ENCODE data around the gene DVL1. TPM values are rescaled to one million over a fixed set of nuclear protein-coding genes. Genes with fewer than 3 reads are reported as not detected.

DVL1 gene
- polyA plus RNA-seq, 1 donor, result 45.4 TPM

DNA sequence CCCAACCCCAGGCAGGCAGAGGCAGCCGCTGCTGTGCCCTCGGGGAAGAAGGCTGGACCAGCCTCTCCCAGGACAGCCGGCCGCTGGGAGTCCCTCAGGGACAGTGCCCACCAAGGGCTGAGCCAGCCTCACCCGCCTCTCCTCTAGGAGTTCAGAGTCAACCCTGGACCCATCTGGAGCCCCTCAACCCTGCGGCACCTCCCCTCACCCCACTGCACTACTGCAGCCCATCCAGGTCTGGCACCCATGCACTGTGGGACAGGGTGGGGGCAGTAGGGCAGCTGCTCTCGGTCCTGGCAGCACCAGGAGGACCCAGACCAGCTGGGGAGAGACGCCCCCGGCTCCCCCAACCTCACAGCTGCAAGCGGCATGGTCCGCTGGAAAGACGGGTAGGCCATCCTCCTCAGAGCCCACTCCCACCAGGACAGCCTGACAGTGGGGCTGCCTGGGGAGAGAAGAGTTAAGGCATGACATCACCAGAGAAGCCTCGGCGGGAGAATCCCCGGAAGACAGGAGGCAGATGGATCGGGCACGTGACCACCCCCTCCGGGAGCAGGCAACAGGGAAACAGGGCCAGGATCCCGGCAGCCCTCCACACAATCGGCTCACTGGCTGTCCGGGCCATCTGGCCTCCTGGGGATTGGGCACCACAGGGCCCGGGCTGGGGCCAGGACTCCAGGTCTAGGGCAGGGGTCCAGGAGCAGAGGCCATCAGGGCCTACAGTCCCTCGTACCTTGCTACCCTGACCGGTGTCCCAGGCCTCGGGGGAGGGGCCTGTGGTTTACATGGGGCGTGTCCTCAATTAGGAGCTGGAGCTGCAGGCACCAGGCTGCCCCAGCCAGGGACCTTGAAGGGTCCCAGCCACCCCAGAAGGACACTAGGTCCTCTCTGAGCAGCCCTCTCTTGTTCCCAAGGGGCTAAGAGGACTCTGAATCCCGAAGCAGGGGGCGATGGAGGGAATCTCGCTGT is 44.6 kb downstream of the DVL1 start:
- DNase-seq, result peak; percentile 78 to 89
- Histone ChIP-seq H3K9me3 (ENCODE audit: control insufficient read depth, low read depth, low read length) (peaks cover 3% of the 10 kb centered on the region), H3K36me3 (ENCODE audit: control insufficient read depth, insufficient read depth, low read length) (peaks cover 2% of the 10 kb centered on the region), H3K27ac (ENCODE audit: low read length) (peak overlapping the region; percentile 90), H3K4me1 (ENCODE audit: control insufficient read depth, insufficient read depth, low read length) (peaks cover 34% of the 10 kb centered on the region), H3K27me3 (ENCODE audit: control insufficient read depth, insufficient read depth, low read length) (no peaks in the 10 kb centered on the region), H3K4me3 (ENCODE audit: low read length) (peak overlapping the region; percentile 41)
- WGBS (ENCODE audit: insufficient coverage, low lambda C conversion rate), result no CpG with 5 or more reads among the region's 29 CpGs

DNA sequence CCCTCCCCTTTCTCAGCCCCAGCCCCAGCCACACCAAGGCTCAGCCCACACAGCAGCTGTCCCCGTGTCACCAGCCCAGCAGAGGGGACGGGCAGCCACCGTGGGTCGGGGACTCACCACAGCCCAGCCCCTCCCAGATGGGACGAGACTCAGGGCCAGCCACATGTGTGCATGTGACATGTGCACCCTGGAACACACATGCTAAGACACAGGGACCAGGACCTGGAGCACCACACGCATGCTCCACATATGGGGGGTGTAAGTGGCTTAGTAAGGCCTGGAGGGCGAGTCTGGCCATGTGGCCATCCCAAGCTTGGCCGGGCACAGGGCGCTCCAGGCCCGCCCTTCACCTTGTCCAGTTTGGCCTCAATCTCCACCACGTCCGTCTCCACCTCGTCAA is 45.5 kb downstream of the DVL1 start:
- Histone ChIP-seq H3K27ac (ENCODE audit: low read length) (no peak overlapping the region), H3K27me3 (ENCODE audit: control insufficient read depth, insufficient read depth, low read length) (no peaks in the 10 kb centered on the region), H3K9me3 (ENCODE audit: control insufficient read depth, low read depth, low read length) (no peaks in the 10 kb centered on the region), H3K4me1 (ENCODE audit: control insufficient read depth, insufficient read depth, low read length) (peaks cover 34% of the 10 kb centered on the region), H3K36me3 (ENCODE audit: control insufficient read depth, insufficient read depth, low read length) (peaks cover 5% of the 10 kb centered on the region), H3K4me3 (ENCODE audit: low read length) (no peak overlapping the region)
- no CpG with 5 or more reads among the region's 13 CpGs for WGBS (ENCODE audit: insufficient coverage, low lambda C conversion rate)
- DNase-seq, result no peak

DNA sequence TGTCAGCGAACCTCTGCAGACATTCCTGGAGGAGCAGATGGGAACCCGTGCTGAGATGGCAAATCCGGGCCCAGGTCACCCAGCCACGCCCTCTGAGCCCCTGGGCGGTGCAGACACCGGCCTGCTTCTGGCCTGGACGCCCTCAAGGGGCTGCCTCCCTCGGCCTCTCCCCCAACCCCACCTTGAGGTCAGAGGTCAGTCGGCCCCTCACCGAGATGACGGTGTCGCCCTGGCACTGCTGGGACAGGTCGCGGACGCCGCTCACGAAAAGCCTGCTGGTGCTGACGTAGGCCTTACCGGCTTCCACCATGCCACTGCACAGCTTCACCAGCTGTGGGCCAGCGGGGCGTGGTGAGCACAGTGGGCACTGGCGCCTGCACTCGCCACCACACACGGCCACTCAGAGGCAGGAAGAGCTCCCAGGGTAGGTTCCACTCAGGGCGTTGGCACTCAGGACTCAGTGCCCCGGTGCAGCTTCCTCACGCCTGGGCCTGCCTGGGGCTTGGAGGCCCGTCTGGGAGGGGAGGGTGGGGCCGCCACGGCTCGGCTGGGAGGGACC is 46.2 kb downstream of the DVL1 start:
- WGBS (ENCODE audit: insufficient coverage, low lambda C conversion rate), result no CpG with 5 or more reads among the region's 31 CpGs
- no peak for DNase-seq
- Histone ChIP-seq H3K27ac (ENCODE audit: low read length) (no peak overlapping the region), H3K9me3 (ENCODE audit: control insufficient read depth, low read depth, low read length) (no peaks in the 10 kb centered on the region), H3K4me3 (ENCODE audit: low read length) (no peak overlapping the region), H3K4me1 (ENCODE audit: control insufficient read depth, insufficient read depth, low read length) (peaks cover 34% of the 10 kb centered on the region), H3K36me3 (ENCODE audit: control insufficient read depth, insufficient read depth, low read length) (peaks cover 6% of the 10 kb centered on the region), H3K27me3 (ENCODE audit: control insufficient read depth, insufficient read depth, low read length) (no peaks in the 10 kb centered on the region)

DNA sequence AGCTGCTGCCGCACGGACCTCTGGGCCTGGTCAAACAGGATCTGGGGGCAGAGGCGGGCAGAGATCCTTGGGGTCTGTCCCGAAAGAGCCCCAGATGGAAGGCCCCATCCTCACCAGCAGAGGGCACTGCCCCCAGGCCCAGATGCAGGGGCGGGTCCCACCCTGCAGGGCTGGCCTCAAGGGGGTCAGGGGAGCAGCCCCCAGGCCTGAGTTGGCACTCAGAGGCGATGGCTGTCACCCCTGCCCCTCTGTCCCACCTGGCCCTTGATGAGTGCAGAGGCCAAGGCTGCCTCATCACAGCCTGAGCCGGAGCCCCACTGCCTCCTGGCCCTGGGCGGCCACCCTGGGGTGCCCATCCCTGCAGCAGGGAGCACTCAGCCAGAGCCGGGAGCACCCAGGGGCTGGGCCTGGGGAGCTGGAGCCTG is 47.2 kb downstream of the DVL1 start:
- H3K36me3 ChIP-seq (ENCODE audit: control insufficient read depth, insufficient read depth, low read length), result peaks cover 11% of the 10 kb centered on the region
- WGBS (ENCODE audit: insufficient coverage, low lambda C conversion rate), result no CpG with 5 or more reads among the region's 9 CpGs

DNA sequence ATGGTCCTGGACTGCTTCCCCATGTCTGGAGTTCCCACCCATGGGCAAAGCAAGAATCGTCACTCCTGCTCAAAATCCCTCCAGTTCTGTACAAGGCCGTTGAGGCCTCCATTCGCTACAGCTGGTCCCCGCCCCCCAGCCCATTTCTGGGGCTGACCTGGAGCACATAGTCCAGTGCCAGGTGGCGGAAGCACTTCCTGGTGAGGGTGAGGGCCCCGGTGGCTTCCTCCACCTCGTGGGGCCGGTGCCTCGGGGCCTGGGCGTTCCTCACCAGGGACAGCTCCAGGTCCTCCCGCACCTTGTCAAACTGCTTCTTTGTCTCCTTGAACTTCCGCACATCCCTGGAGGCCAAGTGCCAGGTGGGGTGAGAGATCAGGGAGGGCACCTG is 48.9 kb downstream of the DVL1 start:
- no peak for DNase-seq
- peaks cover 25% of the 10 kb centered on the region for H3K36me3 ChIP-seq (ENCODE audit: control insufficient read depth, insufficient read depth, low read length)
- H3K4me3 ChIP-seq (ENCODE audit: low read length), result no peak overlapping the region
- no peaks in the 10 kb centered on the region for H3K27me3 ChIP-seq (ENCODE audit: control insufficient read depth, insufficient read depth, low read length)
- peaks cover 6% of the 10 kb centered on the region for H3K9me3 ChIP-seq (ENCODE audit: control insufficient read depth, low read depth, low read length)
- no peak overlapping the region for H3K27ac ChIP-seq (ENCODE audit: low read length)
- WGBS (ENCODE audit: insufficient coverage, low lambda C conversion rate), result no CpG with 5 or more reads among the region's 12 CpGs
- peaks cover 20% of the 10 kb centered on the region for H3K4me1 ChIP-seq (ENCODE audit: control insufficient read depth, insufficient read depth, low read length)

More for the DNA sequence above, 47.2 kb downstream of the DVL1 start:
- Histone ChIP-seq H3K27ac (ENCODE audit: low read length) (no peak overlapping the region), H3K4me1 (ENCODE audit: control insufficient read depth, insufficient read depth, low read length) (peaks cover 34% of the 10 kb centered on the region), H3K4me3 (ENCODE audit: low read length) (no peak overlapping the region), H3K27me3 (ENCODE audit: control insufficient read depth, insufficient read depth, low read length) (no peaks in the 10 kb centered on the region), H3K9me3 (ENCODE audit: control insufficient read depth, low read depth, low read length) (no peaks in the 10 kb centered on the region)
- no peak for DNase-seq

DNA sequence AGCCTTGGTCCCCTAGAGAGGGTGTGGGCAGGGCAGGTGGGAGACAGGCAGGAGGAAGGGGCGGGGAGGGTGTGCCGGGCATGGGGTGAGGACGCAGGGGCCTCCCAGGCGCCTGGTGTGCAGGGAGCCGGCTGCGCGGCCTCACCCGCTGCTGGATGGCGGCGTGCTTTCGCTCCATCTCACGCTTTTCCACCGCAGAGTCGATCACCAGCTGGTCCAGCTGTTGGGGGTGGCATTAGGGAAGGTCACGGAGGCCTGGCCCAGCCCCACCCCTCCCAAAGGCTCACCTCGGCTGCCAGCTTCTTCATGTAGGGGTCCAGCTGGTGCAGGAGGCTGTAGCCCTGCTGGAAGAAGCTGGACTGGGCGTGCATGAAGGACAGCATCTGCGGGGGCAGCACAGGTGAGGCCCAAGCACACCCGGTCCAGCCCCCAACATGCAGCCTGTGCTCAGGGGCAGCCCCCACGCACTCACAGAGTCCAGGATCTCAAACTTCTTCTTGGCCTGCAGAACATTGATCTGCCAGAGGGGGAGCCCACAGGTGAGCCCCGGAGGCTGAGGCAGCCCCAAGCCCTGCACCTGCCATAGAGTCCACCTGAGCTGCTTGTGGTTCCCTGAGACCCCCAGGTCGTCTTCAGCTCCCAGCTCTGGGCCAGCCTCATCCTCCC is 49.4 kb downstream of the DVL1 start:
- peaks cover 9% of the 10 kb centered on the region for H3K9me3 ChIP-seq (ENCODE audit: control insufficient read depth, low read depth, low read length)
- H3K27ac ChIP-seq (ENCODE audit: low read length), result no peak overlapping the region
- WGBS (ENCODE audit: insufficient coverage, low lambda C conversion rate), result no CpG with 5 or more reads among the region's 22 CpGs
- H3K4me1 ChIP-seq (ENCODE audit: control insufficient read depth, insufficient read depth, low read length), result peaks cover 15% of the 10 kb centered on the region
- H3K27me3 ChIP-seq (ENCODE audit: control insufficient read depth, insufficient read depth, low read length), result no peaks in the 10 kb centered on the region
- H3K4me3 ChIP-seq (ENCODE audit: low read length), result no peak overlapping the region
- no peak for DNase-seq
- H3K36me3 ChIP-seq (ENCODE audit: control insufficient read depth, insufficient read depth, low read length), result peaks cover 29% of the 10 kb centered on the region

DNA sequence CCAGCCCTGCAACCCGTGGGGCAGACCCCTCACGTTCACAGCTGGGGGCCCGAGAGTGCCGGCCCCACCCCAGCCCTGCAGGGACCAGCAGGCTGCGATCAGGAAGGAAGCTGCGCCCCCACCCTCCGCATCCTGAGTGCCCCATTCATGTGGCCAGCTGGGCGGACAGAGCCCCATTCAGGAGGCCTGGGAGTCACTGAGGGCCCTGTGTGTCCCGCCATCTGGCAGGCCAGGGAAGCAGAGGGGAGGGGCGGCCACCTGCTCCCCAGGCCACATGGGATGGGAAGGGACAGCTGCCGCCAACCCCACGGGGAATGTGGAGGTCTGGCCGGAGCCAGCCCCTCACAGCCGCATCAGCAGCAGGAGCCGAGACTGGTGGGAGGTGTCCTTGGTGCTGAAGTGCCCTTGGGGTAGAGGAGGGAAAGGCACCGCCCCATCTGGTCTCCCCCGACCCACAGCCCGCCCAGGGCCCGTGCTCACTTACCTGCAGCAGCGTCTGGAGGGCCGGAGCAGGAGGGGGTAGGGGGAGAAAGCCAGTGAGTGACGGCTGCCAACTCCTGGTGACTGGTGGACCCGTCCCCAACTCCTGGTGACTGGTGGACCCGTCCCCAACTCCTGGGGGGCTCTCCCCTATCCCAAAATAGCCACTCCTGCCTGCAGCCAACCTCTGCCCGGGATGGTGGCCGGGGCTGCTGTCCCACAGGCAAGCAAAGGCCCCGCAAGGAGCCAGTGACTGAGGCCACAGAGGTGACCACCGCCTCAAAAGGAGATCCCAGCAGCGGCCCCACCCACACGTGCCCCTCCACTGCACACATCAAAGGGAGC is 50.1 kb downstream of the DVL1 start:
- no CpG with 5 or more reads among the region's 30 CpGs for WGBS (ENCODE audit: insufficient coverage, low lambda C conversion rate)
- peaks cover 32% of the 10 kb centered on the region for H3K36me3 ChIP-seq (ENCODE audit: control insufficient read depth, insufficient read depth, low read length)
- peak in 1 of 2 donors; percentile 32 for DNase-seq

DNA sequence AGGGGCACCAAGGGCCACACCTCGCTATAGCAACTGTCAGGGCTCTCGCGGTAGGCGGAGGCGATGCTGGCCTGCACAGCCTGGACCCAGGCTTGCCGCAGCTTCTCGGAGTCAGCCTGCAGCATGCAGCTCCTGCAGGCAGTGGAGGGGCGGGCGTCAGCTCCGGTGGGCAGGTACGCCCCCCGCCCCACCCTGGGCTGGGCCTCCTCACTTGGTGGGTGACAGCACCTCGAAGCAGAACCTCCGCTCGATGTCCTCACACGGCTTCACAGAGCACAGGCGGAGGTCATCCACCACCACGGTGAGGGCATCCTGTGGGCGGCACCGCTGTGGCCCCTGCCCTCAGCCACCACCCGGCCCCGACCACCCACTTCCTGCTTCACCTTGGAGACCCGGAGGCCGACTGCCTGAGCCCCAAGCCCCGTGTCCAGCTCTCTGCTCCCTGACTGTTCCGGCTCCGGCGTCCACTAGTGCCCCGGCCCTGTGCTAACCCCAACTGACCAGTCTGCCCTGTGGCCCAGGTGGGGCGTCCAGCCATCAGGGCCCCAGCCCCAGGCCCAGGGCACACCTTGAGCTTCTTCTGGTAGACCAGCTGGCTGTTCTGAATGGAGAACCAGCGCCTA is 51.3 kb downstream of the DVL1 start:
- DNase-seq, result no peak
- peaks cover 9% of the 10 kb centered on the region for H3K9me3 ChIP-seq (ENCODE audit: control insufficient read depth, low read depth, low read length)
- no CpG with 5 or more reads among the region's 31 CpGs for WGBS (ENCODE audit: insufficient coverage, low lambda C conversion rate)
- H3K4me1 ChIP-seq (ENCODE audit: control insufficient read depth, insufficient read depth, low read length), result no peaks in the 10 kb centered on the region
- H3K36me3 ChIP-seq (ENCODE audit: control insufficient read depth, insufficient read depth, low read length), result peaks cover 32% of the 10 kb centered on the region
- no peak overlapping the region for H3K27ac ChIP-seq (ENCODE audit: low read length)
- no peaks in the 10 kb centered on the region for H3K27me3 ChIP-seq (ENCODE audit: control insufficient read depth, insufficient read depth, low read length)
- no peak overlapping the region for H3K4me3 ChIP-seq (ENCODE audit: low read length)

More for the DNA sequence above, 50.1 kb downstream of the DVL1 start:
- H3K4me1 ChIP-seq (ENCODE audit: control insufficient read depth, insufficient read depth, low read length), result peaks cover 7% of the 10 kb centered on the region
- H3K9me3 ChIP-seq (ENCODE audit: control insufficient read depth, low read depth, low read length), result peaks cover 9% of the 10 kb centered on the region
- H3K27me3 ChIP-seq (ENCODE audit: control insufficient read depth, insufficient read depth, low read length), result no peaks in the 10 kb centered on the region
- H3K4me3 ChIP-seq (ENCODE audit: low read length), result no peak overlapping the region
- H3K27ac ChIP-seq (ENCODE audit: low read length), result no peak overlapping the region

DNA sequence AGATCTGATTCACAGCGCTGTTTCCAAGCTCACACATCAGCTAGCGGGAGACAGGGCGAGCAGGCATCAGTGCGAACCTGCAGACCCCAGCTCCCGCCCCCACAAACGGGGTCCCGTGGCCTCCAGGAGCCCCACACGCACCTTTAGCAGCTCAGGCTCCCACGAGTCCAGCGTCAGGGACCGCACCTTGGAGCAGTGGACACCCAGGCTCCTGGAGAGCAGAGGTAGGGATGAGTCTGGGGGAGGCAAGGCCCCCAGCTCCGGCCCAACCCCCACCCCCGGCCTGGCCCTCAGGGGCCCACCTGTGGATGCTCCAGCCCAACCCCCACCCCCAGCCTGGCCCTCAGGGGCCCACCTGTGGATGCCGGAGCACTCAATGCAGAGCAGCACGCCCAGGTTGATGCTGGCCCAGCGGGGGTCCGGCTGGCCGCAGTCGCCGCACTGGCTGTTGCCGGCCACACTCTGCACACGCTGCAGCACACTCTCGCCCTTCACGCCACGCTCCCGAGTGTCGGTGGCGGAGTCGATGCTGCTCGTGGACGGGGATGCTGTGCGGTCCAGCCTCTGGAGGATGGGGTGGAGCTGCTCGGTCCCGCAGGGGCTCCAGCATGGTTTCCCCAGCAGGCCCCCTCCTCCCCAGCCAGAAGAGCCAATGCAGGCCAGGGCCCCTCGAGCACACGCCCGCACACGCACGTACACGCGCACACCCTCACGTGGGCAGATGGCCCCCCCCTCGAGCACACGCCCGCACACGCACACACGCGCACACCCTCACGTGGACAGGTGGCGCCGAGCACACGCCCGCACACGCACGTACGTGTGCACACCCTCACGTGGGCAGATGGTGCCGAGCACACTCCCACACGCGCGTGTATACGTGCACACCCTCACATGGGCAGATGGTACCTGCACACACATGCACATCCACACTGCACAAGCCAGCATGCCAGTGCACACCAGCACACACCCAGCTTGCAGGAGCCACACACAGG is 52.9 kb downstream of the DVL1 start:
- no CpG with 5 or more reads among the region's 62 CpGs for WGBS (ENCODE audit: insufficient coverage, low lambda C conversion rate)
- peaks cover 36% of the 10 kb centered on the region for H3K36me3 ChIP-seq (ENCODE audit: control insufficient read depth, insufficient read depth, low read length)
- H3K4me3 ChIP-seq (ENCODE audit: low read length), result no peak overlapping the region
- peaks cover 4% of the 10 kb centered on the region for H3K4me1 ChIP-seq (ENCODE audit: control insufficient read depth, insufficient read depth, low read length)
- H3K9me3 ChIP-seq (ENCODE audit: control insufficient read depth, low read depth, low read length), result peaks cover 9% of the 10 kb centered on the region
- no peak overlapping the region for H3K27ac ChIP-seq (ENCODE audit: low read length)
- H3K27me3 ChIP-seq (ENCODE audit: control insufficient read depth, insufficient read depth, low read length), result no peaks in the 10 kb centered on the region
- no peak for DNase-seq

Data from large intestine (tissue), 3 donors.